Thyroid gland (tissue), 4 donors: ENCODE measurements around the gene ATRIP.
"Not testable (repeated sequence)": the region's sequence is repeated elsewhere in the genome, so short reads cannot be mapped to it uniquely, and the experiment has no call there.

Source experiments
- POLR2A ChIP-seq, 2 donors: fragments of 450-650 bp; IDR thresholded peaks; one replicate each; pipeline ENCODE4 v1.6.1; 2017; ENCODE audit warnings: antibody characterized with exemption in 2 of 2, mild to moderate bottlenecking in 2 of 2, moderate library complexity in 1 of 2
- TF ChIP-seq, protein P1 (sequence below), 6 experiments: fragments of 200-600 bp in 3 of 6; fragments of 450-650 bp in 3 of 6; sonication (generic) in 3 of 6; IDR thresholded peaks; one replicate each; pipeline ENCODE4 v1.5.1; 2016 to 2019; ENCODE audit warnings: antibody characterized with exemption in 6 of 6, mild to moderate bottlenecking in 2 of 6, inconsistent platforms in 1 of 6, moderate library complexity in 1 of 6

DNA sequence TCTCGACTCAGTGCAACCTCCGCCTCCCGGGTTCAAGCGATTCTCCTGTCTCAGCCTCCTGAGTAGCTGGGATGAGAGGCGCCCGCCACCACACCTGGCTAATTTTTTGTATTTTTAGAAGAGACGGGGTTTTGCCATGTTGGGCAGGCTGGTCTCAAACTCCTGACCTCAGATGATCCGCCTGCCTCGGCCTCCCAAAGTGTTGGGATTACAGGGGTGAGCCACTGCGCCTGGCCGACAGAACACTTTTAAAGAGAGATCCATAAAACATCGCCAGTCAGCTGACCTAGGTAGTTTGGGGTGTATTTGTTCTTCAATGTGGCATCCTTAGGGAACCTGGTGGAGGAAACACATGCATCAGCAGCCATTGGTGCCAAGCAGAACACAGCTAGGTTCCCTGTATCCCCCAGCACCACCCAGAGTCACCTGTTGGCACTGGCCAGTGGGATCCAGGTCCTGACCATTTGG, 45.1 kb upstream of the ATRIP start:
- TF ChIP-seq, protein P1, sequence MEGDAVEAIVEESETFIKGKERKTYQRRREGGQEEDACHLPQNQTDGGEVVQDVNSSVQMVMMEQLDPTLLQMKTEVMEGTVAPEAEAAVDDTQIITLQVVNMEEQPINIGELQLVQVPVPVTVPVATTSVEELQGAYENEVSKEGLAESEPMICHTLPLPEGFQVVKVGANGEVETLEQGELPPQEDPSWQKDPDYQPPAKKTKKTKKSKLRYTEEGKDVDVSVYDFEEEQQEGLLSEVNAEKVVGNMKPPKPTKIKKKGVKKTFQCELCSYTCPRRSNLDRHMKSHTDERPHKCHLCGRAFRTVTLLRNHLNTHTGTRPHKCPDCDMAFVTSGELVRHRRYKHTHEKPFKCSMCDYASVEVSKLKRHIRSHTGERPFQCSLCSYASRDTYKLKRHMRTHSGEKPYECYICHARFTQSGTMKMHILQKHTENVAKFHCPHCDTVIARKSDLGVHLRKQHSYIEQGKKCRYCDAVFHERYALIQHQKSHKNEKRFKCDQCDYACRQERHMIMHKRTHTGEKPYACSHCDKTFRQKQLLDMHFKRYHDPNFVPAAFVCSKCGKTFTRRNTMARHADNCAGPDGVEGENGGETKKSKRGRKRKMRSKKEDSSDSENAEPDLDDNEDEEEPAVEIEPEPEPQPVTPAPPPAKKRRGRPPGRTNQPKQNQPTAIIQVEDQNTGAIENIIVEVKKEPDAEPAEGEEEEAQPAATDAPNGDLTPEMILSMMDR (IDR thresholded peaks at IDR 0.05) = not testable (repeated sequence)
- TF ChIP-seq POLR2A (IDR thresholded peaks at IDR 0.05) = not testable (repeated sequence)
